ENCODE results near the gene APMAP.
A peak's percentile ranks its signal among the peaks of the same experiment; 100 is the strongest.

The APMAP gene

GRCh38 chr20:24992487-24993205 lies at the start of gene APMAP:
APMAP (minus strand) TSS chr20:24992751; CDS start chr20:24992688, 63 bp downstream.
- peak; percentile 95 for DNase-seq (ENCODE audit: low spot score)

GRCh38 chr20:25041813-25042530 lies 49.4 kb upstream of the APMAP start:
- no peak for DNase-seq (ENCODE audit: low spot score)

GRCh38 chr20:25040438-25040831 lies 47.9 kb upstream of the APMAP start:
- DNase-seq (ENCODE audit: low spot score) = peak; percentile 85

- peak; percentile 43 for DNase-seq (ENCODE audit: low spot score)
Observed at GRCh38 chr20:25039697-25040437, 47.3 kb upstream of the APMAP start.

GRCh38 chr20:25038591-25039015 lies 46.1 kb upstream of the APMAP start:
- no peak for DNase-seq (ENCODE audit: low spot score)

- no peak for DNase-seq (ENCODE audit: low spot score)
Observed at GRCh38 chr20:25038103-25038410, 45.5 kb upstream of the APMAP start.

GRCh38 chr20:25037288-25038102 lies 44.9 kb upstream of the APMAP start:
- DNase-seq (ENCODE audit: low spot score) = no peak

GRCh38 chr20:25036331-25036936 lies 43.9 kb upstream of the APMAP start:
- no peak for DNase-seq (ENCODE audit: low spot score)

GRCh38 chr20:25035921-25036320 lies 43.4 kb upstream of the APMAP start:
- DNase-seq (ENCODE audit: low spot score) = peak; percentile 24

GRCh38 chr20:25033924-25034300 lies 41.4 kb upstream of the APMAP start:
- DNase-seq (ENCODE audit: low spot score) = no peak

GRCh38 chr20:25033265-25033923 lies 40.8 kb upstream of the APMAP start:
- DNase-seq (ENCODE audit: low spot score) = peak; percentile 59

GRCh38 chr20:25032478-25033264 lies 40.1 kb upstream of the APMAP start:
- no peak for DNase-seq (ENCODE audit: low spot score)

GRCh38 chr20:25032065-25032477 lies 39.5 kb upstream of the APMAP start:
- no peak for DNase-seq (ENCODE audit: low spot score)

- DNase-seq (ENCODE audit: low spot score) = no peak
Observed at GRCh38 chr20:25031241-25031640, 38.7 kb upstream of the APMAP start.

- no peak for DNase-seq (ENCODE audit: low spot score)
Observed at GRCh38 chr20:25030649-25031207, 38.2 kb upstream of the APMAP start.

GRCh38 chr20:25030007-25030648 lies 37.6 kb upstream of the APMAP start:
- no peak for DNase-seq (ENCODE audit: low spot score)

- DNase-seq (ENCODE audit: low spot score) = no peak
Observed at GRCh38 chr20:25025986-25026605, 33.5 kb upstream of the APMAP start.

GRCh38 chr20:25025091-25025861 lies 32.7 kb upstream of the APMAP start:
- DNase-seq (ENCODE audit: low spot score) = no peak

Measured in hematopoietic multipotent progenitor cell treated with erythropoietin and hydrocortisone succinate and interleukin-3 and kit ligand, for 17 days (in vitro differentiated cells).